Kidney tubule cell (primary cell): ENCODE results near the gene LRRN4.
"Not testable (repeated sequence)": the region's sequence is repeated elsewhere in the genome, so short reads cannot be mapped to it uniquely, and the experiment has no call there.

ENCODE experiments used
- DNase-seq: peaks from one replicate; pipeline ENCODE4 v3.0.0-alpha.2; 2018; ENCODE audit warnings: low spot score

LRRN4 gene

DNA sequence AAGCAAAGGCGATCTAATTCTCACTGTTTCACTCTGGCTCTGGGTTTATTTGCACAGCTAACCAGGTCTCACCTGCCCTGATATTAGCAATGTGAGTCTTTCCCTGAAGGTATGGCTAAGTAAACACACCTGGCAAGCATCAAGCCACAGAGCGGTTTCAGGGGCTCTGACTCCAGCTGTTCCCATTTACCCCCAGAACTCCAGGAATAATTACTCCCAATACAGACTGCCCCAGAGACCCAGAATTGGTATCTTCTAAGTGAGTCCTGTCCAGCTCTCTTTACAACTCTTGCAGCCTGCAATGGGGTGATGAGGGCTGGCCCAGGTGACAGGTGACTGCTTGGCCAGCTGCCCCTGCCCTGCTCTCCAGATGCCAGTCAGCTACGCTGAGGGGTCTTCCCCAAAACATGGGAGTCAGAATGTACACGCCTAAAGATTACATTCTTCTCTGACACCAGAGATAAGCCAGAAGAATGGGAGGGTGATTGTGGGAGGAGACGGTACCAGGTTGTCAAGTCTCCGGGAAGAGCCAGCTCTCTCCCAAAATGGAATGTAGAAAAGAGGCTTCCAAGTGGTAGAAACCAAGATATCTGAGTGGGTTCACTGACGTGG lies 4.9 kb upstream of the LRRN4 start:
- DNase-seq, result peak; percentile 26

DNA sequence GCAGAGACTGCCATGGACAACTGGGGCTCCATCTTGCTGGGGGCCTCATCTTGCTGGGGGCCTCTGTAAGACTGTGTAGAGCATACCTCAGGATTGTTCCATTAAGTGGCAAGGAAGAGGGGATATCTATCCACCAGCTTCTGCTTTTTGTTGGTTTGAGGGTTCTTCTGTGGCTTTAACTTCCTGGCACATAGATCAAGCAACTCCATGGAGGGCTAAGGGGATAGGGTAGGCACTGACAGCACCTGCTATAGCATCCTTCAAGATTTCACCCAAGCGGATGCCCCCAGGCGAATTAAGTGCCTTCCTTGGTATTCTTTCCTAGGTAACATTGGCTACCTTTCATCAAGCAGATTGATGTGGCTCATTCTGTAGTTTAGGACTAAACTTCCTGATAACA lies 3.8 kb upstream of the LRRN4 start:
- no peak for DNase-seq

DNA sequence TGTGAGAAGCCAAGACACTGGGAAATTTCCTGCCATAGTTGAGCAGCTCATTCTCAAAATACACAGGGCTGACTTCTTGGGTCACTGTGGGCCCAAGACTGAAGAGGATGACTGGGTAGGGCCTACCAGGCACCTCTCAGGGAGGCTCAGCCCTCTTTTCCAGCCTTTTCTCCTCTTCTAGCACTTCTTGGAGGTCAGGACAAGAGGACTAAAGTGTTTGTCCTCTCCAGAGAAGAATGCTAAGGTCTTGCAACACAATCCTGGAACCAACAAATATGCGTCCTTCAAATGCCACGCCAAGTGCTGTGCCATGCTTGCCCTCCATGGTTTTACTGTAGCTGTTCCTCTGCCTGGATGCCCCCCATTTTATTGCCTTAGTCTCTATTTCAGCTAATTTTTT lies 3.3 kb upstream of the LRRN4 start:
- no peak for DNase-seq

DNA sequence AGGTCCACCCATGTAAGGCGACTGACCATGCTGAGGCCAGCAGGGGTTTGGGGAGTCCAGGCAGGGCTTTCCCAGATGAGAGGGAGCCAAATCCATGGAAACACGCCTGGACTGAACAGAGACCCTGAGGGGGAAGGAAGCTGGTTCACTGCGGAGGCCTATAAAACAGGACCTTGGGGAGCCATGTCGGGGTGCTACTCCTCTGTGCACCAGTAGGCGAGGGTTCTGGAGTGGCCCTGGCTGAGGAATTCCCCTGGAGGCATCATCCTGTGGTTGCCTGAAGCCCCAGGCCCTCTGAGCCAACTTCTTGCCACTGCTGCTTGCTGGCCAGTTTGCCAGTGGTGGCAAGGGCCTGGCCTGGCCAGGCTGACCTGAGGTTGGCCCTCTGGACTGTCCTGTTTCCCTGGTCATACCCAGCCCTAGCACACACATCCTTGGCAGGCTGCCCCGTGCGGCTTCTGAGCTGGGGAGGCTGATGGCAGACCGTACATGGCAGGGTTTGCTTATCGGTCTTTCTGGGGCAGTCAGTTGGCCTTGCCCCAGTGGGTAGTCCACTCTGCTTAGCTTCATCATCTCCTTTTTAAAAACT lies 2.2 kb upstream of the LRRN4 start:
- DNase-seq, result no peak

GRCh38 chr20:6055161-6055783 lies 1.4 kb upstream of the LRRN4 start:
- DNase-seq, result peak; percentile 79

- DNase-seq, result peak; percentile 55
These were observed 810 bp upstream of the LRRN4 start for GRCh38 chr20:6054689-6055051.

DNA sequence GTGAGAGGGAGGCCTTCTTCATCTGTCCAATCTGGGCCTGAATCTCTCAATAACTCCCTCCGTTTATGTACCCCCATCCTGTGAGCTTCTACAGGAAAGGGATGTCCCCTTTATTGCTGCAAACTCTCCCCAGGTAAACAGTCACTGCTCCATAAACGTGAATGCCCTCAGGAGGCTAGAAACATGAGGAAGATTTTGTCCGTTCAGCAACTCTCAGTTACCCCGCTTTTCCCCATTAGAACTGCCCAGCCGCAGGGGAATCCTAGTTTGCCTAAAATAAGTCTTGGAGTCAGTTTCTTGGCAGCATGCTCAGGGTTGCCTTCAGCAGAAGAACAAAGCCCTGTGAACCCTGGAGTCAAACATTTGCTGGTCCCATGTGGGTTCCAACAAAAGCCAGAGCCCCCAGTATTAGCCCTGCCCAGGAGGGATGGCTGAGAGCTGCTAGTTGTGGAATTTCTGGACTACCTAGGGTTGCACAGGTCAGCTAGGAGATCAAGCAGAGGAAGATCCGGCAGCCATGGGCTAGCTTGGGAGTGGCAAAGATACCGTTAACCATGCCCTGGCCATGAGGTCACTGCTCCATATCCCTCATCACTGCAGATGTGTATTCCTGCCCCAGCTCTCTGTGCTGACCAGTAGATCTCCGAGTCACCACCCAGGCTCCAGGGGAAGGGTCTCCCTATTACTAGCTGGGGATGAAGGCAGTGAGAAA lies 640 bp downstream of the LRRN4 start:
- peak; percentile 64 for DNase-seq

- peak; percentile 98 for DNase-seq
These were observed 2.4 kb downstream of the LRRN4 start for GRCh38 chr20:6051505-6051904.

GRCh38 chr20:6048391-6048790 lies 5.5 kb downstream of the LRRN4 start:
- no peak for DNase-seq

DNA sequence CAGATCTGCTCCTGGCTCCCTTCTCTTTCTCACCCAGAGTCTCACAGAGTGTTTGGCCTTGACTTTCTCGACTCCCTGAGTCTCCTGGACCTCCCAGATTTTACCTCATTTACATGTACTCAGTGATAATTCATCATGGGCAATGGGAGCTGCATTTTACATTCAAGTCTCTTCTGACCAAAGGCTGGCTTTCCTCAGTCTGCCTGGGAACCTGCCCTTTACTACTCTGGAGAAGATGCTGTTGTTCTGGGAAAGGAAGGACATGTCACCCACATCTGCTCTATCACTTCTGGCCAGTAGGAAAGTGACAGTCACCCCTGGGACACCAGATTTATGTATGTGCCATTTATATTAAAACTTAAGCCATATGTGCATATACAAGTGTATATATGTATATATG lies 7.4 kb downstream of the LRRN4 start:
- DNase-seq, result no peak

DNA sequence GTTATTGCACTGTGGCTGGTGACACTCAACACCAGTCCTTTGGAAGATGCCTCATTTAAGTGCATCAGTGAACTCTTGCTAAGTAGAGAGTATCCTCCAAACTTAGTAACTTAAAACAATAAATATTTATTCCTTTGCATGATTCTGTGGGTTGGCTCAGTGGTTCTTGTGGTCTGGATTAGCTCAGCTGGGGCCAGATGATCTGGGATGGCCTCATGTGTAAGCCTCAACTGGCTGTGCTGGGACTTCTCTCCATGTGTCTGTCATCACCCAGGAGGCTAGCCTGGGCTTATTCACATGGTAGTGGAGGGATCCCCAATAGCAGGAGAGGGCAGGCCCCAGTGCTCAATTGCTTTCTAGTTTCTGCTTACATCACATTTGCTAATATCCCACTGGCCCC lies 8.3 kb downstream of the LRRN4 start:
- peak; percentile 29 for DNase-seq

GRCh38 chr20:6044115-6044514 lies 9.7 kb downstream of the LRRN4 start:
- DNase-seq, result peak; percentile 20

DNA sequence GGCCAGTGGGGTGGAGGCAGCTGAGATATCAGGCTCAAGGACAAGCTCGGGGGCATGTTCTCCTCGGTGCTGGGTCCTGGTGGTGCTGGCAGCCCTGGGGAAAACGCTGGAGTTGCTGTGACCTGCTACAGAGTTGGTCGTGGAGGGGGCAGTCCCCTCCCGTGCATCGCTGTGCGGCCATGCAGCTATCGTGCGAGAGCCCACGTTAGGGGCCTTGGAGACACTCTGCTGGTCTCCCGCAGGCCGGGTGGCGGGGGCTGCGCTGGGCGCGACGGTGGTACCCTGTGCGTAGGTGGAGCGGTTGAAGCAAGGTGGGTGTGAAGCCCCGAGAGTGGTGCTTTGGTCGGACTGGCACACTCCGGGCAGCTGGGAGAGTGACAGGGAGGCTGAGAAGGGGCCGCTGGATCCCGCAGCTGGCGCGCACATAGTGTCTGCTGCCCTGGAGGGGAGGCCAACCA lies 12.0 kb downstream of the LRRN4 start:
- DNase-seq, result no peak

DNA sequence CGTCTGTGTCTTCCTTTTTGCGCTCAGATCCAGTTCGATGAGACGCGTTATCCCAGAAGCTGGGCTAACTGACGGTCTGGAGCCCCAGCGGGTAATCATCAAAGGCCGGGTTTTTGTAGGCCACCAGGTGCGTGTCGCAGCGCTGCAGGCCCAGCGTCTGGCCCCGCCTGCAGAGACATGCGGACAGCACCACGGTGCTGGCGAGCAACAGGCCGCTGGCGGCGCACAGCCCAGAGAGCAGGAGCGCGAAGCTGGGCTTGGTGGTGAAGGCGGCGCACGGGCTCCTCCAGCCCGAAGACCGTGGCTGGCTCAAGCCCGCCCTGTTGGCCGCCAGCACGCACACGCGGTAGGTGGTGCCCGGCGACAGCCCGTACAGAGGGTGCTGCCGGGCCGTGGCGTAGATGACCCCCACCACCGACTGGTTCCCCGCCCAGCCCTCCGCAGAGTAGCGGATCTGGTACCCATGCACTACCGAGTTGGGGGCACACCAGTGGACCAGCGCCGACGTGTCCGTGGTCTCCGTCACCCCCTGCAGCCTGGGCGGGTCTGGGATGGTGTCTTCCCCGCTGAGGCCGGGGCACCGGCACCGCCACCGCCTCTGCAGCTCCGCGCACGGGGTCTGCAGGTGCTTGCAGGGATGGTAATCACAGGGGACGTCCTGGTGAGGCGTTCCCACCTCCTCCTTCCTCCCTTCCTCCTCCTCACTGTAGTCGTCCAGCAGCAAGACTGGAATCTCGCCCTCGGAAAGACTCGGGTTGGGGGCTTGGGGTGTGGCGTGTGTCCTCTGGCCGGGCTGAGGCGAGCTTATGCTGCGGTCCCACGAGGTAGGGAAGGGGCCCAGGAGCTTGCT lies 12.7 kb downstream of the LRRN4 start:
- no peak for DNase-seq

GRCh38 chr20:6040540-6040939 lies 13.3 kb downstream of the LRRN4 start:
- DNase-seq, result no peak

DNA sequence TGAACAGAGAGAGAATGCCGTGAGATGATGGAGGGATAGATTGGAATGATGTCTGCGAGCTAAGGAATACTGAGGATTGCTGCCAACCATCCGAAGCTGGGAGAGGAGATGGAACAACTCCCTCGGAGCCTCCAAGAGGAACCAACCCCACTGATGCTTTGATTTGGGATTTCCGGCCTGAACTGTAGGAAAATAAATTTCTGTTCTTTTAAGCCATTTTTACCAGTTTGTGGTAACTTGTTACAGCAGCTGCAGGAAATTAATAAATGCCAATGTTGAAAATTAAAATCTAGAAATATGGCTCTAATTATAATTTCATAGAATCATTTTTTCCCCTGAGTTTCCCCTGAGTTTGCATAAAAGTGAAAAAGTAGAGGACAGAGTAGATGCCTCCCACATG lies 14.1 kb downstream of the LRRN4 start:
- DNase-seq, result no peak

DNA sequence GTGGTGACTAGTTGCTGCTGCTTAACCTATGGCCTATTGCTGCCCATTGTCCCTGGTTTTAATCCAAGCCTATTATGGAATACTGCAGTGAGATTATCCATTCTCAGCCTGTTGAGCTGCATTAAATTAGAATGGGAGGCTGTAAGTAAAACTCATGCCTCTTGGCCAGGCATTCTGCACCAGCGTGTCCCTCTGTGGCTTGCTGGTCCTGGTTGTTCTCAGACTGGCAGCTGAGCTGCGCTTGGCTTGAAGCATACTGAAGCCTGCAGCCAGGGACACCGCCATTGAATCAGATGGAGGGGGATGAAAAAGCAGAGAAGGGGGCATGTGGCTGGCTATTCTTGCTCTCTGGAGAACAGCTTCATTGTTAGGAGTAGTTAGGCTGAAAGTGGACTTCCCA lies 15.6 kb downstream of the LRRN4 start:
- no peak for DNase-seq

- DNase-seq, result no peak
These were observed 16.8 kb downstream of the LRRN4 start for GRCh38 chr20:6037082-6037481.

- DNase-seq, result no peak
These were observed 17.6 kb downstream of the LRRN4 start for GRCh38 chr20:6036213-6036612.

DNA sequence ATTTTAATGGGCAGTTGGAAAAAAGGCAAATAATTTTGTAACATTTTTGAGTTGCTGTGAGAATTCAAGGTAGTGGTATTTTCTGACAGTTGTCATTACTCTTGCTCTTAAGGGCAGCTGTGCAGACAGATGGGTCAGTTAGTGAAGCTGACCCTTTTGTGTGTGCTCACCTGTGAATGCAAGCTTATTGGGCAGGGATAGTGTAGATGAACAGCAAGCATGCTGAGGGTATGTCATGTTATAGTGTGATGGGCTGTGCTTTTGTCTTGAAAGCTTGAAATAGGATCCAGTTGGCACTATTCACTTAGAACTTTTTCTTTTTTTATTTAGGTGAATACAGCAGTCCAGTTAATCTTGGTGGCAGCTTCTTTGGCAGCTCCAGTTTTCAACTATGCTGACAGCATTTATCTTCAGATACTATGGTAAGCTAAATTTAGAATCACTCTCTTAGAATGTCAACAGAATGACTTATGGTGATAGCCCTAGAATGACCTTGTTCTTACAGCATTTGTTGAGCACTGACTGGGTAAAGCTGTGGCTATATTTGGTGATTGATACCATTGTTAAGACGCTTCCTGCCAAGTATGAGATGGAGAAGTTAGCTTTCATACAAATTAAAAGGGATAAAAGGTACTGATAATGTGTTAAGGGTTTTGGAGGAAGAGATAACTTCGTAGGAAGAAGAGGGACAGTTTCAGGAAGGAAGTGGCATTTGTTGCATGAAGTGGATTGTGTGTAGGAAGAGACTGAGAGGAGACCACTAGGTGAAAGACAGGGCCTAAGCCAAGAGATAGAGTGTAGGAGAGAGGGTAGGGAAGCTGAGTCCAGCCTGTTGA lies 19.5 kb downstream of the LRRN4 start:
- no peak for DNase-seq

- not testable (repeated sequence) for DNase-seq
These were observed 21.0 kb downstream of the LRRN4 start for GRCh38 chr20:6032907-6033306.
